Renal cortical epithelial cell (primary cell): Measurements from ENCODE around the gene WNK2. TPM values are rescaled to one million over a fixed set of nuclear protein-coding genes. Genes with fewer than 3 reads are reported as not detected.
"Not testable (repeated sequence)": the region's sequence is repeated elsewhere in the genome, so short reads cannot be mapped to it uniquely, and the experiment has no call there.

Source experiments
- DNase-seq: peaks from one replicate; pipeline ENCODE4 v3.0.0-alpha.2; 2011; ENCODE audit warnings: low read depth
- total RNA-seq: library from RNA; depleted of rRNA; stranded (reverse); fragments of >200 nt; gene quantifications from 2 replicates; pipeline ENCODE4 v1.2.3, GENCODE V29; 2014

WNK2 gene
- total RNA-seq, 1 donor from 2014 or later, result not detected

DNA sequence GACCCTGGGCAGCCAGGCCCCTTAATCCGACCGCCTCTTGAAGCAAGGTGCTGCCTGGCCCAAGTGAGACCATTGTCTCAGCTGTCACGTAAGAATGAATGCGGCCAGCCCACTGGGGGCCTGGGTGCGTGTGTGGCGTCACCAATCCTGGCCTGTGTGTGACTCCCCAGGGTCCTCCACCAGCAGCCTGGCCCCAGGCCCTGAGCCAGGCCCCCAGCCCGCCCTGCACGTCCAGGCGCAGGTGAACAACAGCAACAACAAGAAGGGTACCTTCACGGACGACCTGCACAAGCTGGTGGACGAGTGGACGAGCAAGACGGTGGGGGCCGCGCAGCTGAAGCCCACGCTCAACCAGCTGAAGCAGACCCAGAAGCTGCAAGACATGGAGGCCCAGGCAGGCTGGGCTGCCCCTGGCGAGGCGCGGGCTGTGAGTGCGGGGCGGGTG is 124.2 kb downstream of the WNK2 start:
- DNase-seq, result no peak

DNA sequence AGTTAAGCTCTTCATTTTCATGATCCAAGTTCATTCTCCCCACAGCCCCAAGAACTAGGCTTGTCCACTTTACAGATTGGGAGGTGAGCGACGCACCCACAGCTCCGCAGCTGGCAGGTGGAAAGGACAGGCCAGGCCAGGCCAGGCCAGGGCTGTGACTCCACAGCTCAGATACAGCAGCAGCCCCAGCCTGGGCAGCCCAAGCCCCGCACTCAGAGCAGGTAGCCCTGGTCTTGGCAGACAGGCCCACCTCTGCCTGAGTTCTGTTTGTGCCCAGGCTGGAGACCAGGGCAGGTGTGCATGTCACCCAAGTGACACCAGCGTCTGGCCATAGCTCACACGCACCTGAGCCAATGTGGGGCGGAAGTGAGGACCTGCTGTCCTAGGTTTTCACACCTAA is 124.7 kb downstream of the WNK2 start:
- no peak for DNase-seq

DNA sequence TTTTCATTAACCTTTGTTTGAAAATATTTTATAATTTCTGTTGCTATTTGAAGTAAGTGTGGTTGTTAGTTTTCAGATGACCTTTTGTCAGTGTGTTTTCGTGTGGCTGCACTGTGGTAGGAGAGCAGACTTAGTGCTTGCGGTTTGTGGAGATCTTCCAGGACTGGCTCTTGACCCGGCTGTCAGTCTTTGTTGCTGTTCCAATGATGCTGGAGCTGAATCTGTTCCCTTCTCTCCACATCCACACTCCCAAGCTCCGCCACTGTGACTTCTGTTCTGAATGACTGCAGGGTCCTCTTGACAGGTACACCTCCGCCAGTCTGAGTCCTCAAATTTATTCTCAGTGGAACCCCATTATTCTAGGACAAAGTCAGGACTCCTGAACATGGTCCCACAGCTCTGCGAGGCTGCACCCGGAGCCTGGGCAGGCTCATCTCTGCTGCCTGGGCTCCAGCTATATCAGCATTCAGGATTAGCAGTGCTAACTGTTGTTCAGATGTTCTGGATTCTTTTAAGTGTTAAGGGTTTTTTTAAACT is 126.0 kb downstream of the WNK2 start:
- DNase-seq, result no peak

DNA sequence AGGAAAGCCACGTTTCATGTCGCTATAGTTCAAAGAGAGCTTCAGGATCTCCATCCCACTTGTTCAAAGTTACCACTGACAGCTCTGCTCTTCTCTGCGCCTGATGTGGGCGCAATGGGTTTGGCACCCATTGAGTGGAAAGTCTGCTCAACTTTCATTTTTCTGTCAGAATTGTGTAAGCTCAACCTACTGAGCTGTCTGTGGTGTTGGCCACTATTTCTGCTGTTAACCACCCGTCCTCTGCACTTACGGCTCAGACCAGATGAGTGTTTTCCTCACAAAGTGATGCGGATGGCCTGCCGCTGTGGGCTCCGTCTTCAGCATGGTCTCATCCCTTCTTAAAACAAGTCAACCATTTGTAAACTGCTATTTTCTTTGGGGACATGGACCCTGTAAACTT is 131.2 kb downstream of the WNK2 start:
- DNase-seq, result no peak

DNA sequence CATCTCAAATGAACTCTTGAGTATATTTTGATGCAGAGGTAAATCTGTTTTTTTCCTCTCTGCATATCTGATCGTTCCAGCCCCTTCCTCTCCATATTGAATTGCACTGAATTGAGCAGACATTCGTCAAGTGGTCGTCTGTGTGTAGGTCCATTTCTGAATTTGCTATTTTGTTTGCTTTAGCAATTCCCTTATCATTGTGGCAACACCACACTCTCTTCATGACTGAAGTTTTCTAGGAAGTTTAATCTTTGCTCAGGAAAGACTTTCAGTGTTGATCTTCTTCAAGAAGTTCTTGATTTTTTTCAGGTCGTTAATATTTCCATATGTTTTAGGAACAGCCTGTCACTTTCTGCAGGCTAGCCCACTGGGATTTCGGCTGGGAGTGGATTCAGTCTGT is 132.0 kb downstream of the WNK2 start:
- DNase-seq, result no peak

DNA sequence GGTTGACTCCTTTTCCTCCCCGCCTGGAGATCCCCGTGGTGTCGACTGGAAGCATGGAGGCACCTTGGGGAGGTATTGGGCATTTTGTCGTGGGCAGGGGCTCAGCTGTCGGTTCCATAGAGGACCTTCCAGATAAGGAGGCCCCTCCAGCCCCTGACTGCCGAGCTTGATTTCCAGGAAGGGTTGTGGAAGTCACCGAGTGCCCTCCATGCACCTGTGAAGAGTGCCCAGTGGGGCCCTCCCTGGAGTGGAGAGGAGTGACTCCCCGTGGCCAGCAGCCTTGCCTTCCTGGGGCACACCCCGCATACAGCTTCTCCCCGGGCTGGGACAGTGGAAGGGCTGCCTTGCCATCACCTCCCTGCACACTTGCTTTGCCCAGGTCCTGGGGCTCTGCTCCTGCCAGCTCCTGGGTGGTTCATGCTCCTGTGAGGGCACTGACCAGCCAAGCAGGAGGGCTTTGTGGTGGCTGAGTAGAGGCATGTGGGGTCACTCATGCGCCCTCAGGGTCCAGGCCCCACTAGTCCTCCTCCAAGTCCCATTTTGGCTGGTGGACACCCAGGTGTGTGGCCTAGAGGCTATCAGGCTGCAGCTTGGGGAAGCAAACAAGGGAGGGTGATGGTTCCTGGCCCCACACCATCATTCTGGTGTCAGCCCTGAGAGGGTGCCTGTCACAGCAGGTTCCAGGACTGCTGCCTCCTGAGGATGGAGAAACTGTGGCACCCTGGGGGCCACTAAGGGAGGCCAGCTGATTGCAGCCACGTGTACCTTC is 133.0 kb downstream of the WNK2 start:
- no peak for DNase-seq

DNA sequence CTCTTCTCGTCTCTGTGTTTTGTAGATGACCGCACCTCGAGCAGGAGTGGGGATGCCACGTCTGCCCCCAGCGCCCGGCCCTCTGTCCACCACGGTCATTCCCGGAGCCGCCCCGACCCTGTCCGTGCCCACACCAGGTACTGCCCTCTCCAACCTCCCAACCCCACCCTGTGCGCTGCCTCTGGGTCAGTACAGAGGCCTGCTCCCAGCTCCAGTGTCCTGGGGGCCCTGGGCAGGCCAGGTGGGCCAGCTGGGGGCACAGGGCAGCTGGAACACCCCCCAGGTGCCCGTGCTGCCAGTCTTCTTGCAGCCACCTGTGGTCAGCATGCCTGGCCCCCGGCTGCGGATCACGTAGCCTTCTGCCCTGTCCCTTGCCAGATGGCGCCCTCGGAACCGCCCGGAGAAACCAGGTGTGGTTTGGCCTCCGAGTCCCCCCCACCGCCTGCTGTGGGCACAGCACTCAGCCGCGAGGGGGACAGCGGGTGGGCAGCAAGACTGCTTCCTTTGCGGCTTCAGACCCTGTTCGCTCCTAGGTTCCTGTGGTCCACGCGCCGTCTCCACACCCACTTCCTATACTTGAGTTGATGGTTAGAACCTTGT is 133.7 kb downstream of the WNK2 start:
- no peak for DNase-seq

DNA sequence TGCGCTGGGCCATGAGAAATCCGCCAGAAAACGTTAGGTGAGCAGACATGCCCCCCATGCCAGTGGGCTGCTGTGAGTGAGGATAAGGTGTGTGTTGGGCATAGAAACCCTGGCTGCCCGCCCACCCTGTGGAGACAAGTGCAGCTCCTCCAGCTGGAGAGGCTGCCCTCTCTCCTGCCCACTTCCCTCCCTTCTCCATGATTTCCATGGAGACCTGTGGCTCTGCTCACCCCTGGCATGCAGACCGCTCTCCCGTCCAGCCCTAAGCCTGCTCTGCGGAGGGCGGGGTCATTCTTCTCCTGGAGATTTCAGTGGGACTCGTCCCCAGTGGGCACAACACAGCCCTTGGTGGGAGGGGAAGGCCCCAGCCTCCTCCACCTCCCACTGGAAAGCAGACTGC is 134.5 kb downstream of the WNK2 start:
- DNase-seq, result no peak

DNA sequence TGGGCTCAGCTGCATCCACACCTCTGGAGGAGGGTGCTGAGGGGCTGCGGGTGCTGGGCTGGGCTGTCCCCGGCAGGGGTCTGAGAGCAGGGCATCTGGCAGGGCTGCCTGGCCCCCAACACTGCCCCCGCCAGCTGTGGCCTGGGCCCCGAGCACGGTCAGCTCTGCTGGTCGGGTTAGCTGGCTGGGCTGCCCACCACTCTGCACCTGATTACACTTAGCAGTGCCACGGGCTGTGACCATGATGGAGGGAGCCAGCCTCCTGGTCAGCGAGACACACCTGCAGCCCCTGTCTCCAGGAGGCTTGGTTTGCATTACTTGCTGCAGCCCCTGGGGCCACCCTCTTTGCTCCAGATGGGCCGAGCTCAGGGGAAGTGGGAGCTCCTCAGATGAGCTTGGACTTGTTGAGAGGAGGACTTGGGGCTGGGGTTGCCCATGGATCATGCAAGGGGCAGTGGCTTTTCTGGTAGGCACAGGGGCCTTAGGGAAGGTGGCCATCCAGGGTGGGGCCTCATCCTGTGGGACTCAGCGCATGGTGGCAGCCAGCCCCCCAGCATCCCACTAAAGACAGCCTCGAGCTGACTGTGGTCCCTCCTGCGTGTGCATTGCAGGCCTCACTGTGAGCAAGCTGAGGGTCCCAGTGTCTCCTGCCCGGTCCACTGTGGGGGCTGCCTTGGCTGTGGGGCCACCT is 135.5 kb downstream of the WNK2 start:
- no peak for DNase-seq

DNA sequence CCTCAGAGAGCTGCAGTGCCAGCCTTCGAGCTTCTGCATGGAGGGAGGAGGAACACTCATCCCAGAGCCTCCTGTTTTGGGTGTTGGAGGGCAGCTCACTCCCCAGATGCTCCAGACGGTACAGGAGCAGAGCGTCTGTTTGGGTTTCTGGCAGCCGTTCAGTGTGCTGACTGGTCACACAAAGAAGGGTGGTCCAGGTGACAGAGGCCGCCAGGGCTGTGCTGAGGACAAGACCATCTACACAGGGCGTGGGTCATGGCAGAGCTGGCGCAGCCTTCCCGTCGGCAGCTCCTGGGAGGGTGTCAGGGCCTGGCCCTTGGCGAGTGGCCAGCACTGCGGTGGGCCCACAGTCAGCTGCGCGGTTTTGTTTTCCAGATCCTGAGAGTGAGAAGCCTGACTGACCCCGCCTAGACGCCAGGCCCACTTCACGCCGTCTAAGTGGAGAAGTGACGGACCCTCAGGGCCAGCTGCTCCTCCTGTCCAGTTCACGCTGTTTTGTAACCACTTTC is 136.1 kb downstream of the WNK2 start:
- no peak for DNase-seq

DNA sequence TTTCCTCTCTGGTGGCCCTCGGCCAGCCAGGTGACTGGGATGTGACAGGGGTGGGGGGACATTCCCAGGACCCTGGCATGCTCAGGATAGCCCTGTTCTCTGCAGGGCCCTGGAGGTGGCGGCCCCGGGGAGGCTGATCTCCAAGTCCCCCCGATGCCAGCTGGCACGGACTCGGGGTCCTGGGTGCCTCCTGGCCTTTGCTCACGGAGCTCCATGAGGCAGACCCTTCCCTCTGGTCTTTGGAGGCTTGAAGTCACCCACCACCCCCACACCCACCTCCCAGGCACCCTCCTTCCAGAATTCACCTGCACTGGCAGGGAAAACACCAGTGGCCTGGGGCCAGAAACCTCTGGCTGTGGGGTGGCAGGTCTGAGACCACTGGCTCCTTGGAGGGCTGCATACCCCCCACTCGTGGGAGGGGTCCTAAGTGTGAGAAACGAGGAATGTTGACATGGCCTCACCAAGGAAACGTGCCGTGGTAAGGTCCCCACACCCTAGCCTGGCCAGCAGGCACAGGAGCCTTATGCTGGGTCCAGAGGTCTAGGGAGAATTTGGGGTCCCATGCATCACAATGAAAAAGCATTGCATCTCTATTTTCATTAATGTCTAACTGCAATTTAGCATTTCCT is 136.8 kb downstream of the WNK2 start:
- DNase-seq, result no peak

DNA sequence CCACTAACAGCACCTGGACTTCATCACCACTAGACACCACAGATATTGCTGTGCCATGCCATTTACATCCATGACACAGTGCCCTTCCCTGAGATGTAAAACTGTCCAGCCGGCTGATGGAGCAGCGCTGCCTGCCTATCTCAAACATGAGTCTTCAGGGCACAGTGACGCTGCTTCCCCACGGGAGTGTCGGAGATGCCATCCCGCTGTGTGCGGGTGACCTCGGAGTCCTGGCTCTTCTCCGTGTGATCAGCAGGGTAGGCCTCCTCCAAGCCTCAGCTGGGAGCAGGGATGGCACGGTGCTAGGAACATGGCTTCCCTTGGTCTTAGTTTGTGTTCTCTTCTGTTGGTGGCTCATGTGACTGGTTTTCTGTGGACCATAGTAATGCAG is 137.3 kb downstream of the WNK2 start:
- no peak for DNase-seq

DNA sequence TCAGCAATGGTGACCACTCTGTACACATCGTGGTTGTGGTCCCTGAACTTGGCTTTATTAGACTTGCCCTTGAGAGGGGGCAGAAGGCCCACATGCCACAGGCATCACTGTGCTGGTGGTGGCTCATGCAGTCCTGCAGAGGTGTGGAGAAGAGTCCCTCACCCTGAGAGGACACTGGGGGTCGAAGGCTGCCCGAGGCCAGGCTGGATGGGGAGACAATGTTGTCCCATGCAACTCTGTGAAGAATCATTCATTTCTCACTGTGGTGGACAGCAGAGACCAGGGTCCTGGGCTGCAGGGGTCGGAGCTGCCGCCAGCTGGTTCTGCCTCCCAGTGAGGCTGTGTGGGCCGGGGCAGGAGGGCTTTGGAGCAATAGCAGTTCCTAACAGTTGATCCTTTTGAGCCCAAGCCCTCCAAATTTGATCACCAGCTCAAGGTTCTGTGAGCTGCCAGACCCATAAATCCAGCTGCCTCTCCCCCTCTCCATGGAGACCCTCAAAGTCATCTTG is 139.6 kb downstream of the WNK2 start:
- DNase-seq, result not testable (repeated sequence)

DNA sequence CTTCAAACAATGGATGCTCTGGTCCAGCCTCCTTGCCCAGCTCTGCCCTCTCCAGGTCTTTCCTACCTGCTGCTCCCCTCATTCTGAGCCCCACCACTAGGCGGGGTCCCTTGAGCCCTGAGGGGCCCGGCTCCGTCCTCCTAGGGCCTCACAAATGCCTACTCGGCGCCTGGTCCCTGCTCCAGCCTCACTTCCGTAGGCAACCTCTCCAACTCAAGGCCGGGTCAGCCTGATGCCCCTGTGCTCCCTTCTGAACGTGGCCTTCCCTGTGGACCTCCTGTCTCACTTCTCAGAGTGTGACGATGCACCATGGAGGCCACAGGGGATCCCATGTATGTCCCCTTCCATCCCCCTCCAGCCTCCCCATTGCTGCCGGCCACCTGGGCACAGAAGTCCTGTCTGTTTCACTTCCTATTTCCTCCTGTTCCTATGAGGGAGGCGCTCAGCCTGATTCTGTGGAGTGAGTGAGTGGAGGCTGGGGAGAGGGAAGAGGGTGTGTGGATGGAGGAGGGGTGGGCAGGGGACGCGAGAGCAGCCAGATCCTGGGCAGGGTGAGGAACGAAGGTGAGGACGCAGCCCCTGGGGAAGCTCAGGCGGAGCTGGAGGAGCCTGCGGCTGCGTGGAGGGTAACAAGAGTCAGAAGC is 140.4 kb downstream of the WNK2 start:
- DNase-seq, result no peak

DNA sequence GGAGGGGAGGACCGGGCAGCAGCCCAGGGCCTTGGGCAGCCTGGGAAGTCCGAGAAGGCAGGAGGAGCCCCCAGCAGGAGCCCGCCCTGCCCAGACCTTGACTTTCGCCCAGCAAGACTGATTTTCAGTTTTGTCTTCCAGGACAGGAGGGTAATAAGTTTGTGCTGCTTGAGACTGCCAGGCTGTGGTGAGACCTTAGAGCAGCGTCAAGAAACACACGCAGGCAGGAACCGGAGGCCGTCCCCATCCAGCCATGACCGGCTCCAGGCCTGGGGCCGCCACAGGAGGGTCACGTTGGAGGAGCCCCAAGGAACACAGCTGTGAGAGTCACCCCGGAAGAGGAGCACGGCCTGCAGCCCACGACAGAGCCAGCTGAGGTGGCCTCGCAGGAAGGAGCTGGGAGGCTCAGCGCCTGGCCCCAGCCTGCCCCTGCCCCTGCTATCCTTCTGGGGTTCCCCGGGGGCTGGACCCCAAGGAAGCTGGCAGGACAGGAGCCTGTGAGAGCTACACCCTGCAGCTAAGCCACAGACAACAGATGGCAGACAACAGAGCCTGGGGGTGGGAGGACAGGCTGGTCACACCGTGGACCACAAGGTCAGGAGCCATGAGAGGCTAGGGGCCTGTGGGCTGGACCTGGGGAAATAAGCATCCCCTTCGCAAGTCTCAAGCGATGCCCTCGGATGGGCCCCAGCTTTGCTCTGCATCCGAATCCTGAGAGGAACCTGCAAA is 141.5 kb downstream of the WNK2 start:
- no peak for DNase-seq

DNA sequence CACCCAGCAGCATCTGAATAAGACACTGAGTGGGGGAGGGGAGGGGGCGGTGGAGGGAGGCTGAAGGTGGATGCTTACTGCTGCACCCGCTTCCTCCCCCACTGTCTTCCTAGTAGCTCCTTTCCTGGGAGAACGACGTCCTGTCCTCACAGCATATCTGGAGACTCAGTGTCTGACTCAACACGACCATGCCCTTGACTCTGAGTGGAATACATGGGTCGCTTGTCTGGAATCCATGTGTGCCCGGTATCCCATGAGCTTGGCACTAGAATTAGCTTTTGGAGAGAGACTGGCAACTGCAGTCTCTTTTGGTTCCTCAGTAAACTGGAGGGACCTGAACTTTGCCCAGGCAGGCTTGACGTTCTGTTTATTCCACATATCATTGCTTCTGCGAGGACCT is 142.1 kb downstream of the WNK2 start:
- DNase-seq, result peak; percentile 7

DNA sequence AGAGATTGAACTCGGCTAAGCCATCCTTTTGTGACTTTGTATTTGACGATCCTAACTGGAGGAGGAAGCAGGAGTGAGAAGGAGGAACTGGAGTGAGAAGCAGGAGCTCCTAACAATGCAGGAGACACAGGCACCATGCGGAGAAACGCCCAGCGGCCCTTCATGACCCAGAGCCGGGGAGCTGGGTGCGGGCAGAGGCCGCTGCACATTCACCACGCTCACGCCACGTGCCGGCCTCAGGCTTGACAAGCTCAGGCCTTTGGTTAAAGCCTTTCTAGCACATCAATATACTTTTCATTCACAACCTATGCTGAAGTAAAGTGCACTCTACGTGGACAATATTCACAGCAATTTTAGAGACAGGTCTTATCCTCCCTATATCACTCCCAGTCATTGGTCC is 142.7 kb downstream of the WNK2 start:
- no peak for DNase-seq

DNA sequence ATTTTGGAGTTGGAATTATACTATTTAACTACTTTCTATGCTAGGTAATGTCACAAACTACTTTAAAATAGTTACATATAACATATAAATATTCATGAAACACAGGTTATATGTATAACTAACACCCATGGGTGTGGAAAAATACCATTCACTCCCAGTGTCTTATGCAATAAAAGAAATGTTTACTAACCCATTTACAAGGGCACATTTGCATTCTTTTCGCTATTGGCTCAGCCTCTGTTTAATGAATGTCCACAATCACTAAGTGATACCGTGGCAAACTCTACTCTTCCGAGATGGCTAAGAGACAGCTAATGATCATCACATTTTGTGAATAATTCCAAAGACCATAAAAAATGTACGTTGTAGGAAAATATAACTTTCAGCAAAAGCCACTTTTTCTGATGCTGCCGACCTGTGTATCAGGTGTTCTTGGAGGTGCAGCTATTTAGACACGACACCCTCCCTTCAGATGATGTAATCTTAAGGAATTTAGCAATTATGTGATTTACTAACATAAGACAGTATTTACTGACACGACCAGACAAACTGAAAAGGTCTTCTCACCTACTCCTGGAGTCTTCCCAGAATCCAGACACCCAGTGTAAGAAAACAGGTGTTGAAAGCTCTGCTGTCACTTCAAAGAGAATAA is 145.8 kb downstream of the WNK2 start:
- peak; percentile 55 for DNase-seq

DNA sequence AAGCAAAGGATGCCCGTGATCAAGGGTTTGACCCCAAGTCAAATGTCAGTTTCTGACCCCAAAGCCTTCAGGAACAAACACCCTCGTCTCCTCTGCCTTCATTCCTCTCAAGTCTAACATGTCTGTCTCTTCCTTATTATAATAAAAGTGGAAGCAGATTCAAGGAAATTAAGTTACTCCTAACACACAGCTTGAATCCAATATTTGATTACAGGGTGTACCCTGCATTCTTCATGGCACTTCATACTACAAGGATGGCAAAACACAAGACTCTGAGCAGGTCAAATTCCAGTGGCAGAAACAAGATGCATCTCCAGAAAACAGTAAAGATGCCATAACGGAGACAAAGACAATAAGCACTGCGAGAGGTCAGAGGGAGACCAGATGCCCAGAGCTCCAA is 148.4 kb downstream of the WNK2 start:
- no peak for DNase-seq

DNA sequence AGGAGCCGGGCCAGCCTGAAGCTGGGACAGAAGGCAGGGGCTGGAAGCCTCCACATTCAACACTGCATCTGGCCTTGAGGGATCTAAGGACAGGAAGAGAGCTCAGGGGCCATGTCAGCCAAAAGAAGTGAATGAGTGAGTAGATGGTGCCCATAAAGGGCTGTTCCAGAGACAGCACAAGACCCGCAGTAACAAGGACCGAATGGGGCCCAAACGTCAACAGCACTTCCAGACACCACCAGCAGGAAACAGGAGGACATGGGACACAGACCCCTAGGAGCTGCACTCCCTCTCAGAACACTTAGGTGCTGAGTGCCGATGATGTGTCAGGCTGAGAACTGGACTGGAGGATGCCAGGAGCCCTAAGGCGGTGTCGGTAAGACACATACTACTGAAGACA is 152.8 kb downstream of the WNK2 start:
- no peak for DNase-seq
